ENCODE data around the gene GEMIN8. TPM values are rescaled to one million over a fixed set of nuclear protein-coding genes. Genes with fewer than 3 reads are reported as not detected.

Gene GEMIN8
- total RNA-seq, 1 donor from 2014 or later: 12.0 TPM

DNA sequence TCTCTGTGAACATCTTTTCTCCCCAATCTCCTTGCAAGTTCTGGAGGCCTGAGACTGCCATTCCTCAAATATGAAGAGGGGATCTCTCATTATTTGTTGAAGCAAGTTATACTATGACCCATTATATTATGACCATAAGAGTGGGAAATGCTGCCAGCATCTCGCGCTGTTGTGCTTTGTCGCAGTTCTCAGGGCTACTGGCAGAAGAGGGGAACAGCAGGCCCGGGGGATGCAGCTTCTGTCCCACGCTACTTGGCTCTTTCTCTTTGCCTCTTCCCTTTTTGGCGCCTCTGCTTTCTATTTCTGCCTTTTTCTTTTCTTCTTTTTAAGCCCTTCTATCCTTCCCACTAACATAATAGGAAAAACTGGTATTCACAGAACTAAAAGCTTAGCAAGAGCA, 64.2 kb downstream of the GEMIN8 start:
- no peaks in the 10 kb centered on the region for H3K4me1 Mint-ChIP-seq (ENCODE audit: unreplicated experiment)
- no peak for DNase-seq (ENCODE audit: low spot score)
- no peak for TF ChIP-seq CTCF (IDR thresholded peaks at IDR 0.05; ENCODE audit: unreplicated experiment)
- H3K27me3 Mint-ChIP-seq (ENCODE audit: unreplicated experiment): no peaks in the 10 kb centered on the region
- H3K36me3 Mint-ChIP-seq (ENCODE audit: low read depth, unreplicated experiment): no peaks in the 10 kb centered on the region
- H3K9me3 Mint-ChIP-seq (ENCODE audit: unreplicated experiment): no peaks in the 10 kb centered on the region
- H3K4me3 Mint-ChIP-seq (ENCODE audit: unreplicated experiment): no peak overlapping the region
- no peak overlapping the region for H3K27ac Mint-ChIP-seq (ENCODE audit: unreplicated experiment)

- Mint-ChIP-seq H3K27me3 (ENCODE audit: unreplicated experiment) (no peaks in the 10 kb centered on the region), H3K4me3 (ENCODE audit: unreplicated experiment) (no peak overlapping the region), H3K9me3 (ENCODE audit: unreplicated experiment) (peaks cover 5% of the 10 kb centered on the region), H3K27ac (ENCODE audit: unreplicated experiment) (no peak overlapping the region), H3K4me1 (ENCODE audit: unreplicated experiment) (no peaks in the 10 kb centered on the region), H3K36me3 (ENCODE audit: low read depth, unreplicated experiment) (no peaks in the 10 kb centered on the region)
- TF ChIP-seq CTCF (IDR thresholded peaks at IDR 0.05; ENCODE audit: unreplicated experiment): no peak
- DNase-seq (ENCODE audit: low spot score): no peak
Measured at GRCh38 chrX:13956998-13957397, 72.7 kb downstream of the GEMIN8 start.

Other genes starting within 250 kb of the GEMIN8 start
- 18.8 TPM for gene GPM6B, start 212.8 kb downstream of the GEMIN8 start, total RNA-seq (ENCODE audit: unreplicated experiment)